ENCODE results near the gene PLAC9.

DNA sequence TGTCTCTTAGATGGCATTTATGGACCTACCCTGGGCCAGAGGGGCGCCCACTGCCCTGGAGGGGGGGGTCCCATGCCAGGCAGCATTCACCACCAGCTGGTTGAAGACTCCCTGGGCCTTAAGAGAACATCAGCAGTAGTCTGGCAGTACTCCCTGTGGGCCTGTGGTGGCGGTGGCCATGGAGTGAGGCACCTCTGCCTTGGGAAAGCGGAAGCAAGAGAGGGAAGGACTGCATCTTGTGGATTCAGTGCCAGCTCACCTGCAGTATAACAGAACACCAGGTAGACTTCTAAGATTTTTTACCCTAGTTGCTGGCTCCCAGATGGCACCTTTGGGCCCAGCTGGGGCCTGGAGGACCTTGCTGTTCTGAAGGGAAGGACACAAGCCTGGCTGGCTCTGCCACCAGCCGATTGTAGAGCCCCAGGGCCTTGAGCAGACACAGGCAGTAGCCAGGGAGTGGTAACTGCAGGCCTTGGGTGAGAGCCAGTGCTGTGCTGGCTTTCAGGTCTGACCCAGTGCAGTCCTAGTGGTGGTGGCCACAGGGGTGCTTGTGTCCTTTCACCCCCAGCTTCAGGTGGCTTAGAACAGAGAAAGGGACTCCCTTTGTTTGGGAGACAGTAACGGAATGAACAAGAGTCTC, 15.8 kb downstream of the PLAC9 start:
- TF ChIP-seq, protein P1, sequence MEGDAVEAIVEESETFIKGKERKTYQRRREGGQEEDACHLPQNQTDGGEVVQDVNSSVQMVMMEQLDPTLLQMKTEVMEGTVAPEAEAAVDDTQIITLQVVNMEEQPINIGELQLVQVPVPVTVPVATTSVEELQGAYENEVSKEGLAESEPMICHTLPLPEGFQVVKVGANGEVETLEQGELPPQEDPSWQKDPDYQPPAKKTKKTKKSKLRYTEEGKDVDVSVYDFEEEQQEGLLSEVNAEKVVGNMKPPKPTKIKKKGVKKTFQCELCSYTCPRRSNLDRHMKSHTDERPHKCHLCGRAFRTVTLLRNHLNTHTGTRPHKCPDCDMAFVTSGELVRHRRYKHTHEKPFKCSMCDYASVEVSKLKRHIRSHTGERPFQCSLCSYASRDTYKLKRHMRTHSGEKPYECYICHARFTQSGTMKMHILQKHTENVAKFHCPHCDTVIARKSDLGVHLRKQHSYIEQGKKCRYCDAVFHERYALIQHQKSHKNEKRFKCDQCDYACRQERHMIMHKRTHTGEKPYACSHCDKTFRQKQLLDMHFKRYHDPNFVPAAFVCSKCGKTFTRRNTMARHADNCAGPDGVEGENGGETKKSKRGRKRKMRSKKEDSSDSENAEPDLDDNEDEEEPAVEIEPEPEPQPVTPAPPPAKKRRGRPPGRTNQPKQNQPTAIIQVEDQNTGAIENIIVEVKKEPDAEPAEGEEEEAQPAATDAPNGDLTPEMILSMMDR (IDR thresholded peaks at IDR 0.05; ENCODE audit: low read length) = no peak
- TF ChIP-seq EZH2phosphoT487 (IDR thresholded peaks at IDR 0.05; ENCODE audit: low read length) (no peak), EZH2 (optimal IDR thresholded peaks at IDR 0.05; ENCODE audit: low read depth, low read length) (no peak)

All from MM.1S (cell line).